RWPE2 (cell line): Measurements from ENCODE around the gene GLS.
"Not testable (repeated sequence)": the region's sequence is repeated elsewhere in the genome, so short reads cannot be mapped to it uniquely, and the experiment has no call there.

Experiments
- ATAC-seq: fragments of 200-7000 bp; cut with Tn5 transposase; 3 replicates; pipeline ENCODE4 v1.9.1; 2021; ENCODE audit warnings: low read depth
- DNase-seq: peaks from one replicate; pipeline ENCODE4 v3.0.0-alpha.2; 2020; ENCODE audit warnings: low spot score
- H3K27ac ChIP-seq: fragments of 450-650 bp; 2 replicates; pipeline ENCODE4 v1.5.1; 2017; ENCODE audit warnings: mild to moderate bottlenecking; ENCODE audit not compliant: poor library complexity, severe bottlenecking
- H3K27me3 ChIP-seq: fragments of 250-450 bp; sonication (Bioruptor Pico); 2 replicates; pipeline ENCODE4 v1.5.1; 2021; ENCODE audit warnings: mild to moderate bottlenecking, moderate library complexity; ENCODE audit not compliant: insufficient read depth, poor library complexity, severe bottlenecking
- H3K36me3 ChIP-seq: fragments of 250-450 bp; sonication (Bioruptor Pico); 2 replicates; pipeline ENCODE4 v1.5.1; 2020; ENCODE audit warnings: low read depth, mild to moderate bottlenecking, moderate library complexity
- H3K4me1 ChIP-seq: fragments of 250-450 bp; sonication (Bioruptor Pico); 2 replicates; pipeline ENCODE4 v1.5.1; 2021; ENCODE audit warnings: mild to moderate bottlenecking, moderate library complexity; ENCODE audit not compliant: insufficient read depth, poor library complexity, severe bottlenecking
- H3K4me3 ChIP-seq: fragments of 250-450 bp; sonication (Bioruptor Pico); 2 replicates; pipeline ENCODE4 v1.5.1; 2021; ENCODE audit warnings: mild to moderate bottlenecking, moderate library complexity; ENCODE audit not compliant: severe bottlenecking
- H3K9me3 ChIP-seq: fragments of 250-450 bp; sonication (Bioruptor Pico); 2 replicates; pipeline ENCODE4 v1.5.1; 2021; ENCODE audit warnings: mild to moderate bottlenecking, moderate library complexity; ENCODE audit not compliant: severe bottlenecking
- CTCF ChIP-seq: fragments of 450-650 bp; IDR thresholded peaks from one replicate; pipeline ENCODE4 v1.5.1; 2017; ENCODE audit warnings: mild to moderate bottlenecking, moderate library complexity; ENCODE audit not compliant: poor library complexity, severe bottlenecking

The GLS gene

DNA sequence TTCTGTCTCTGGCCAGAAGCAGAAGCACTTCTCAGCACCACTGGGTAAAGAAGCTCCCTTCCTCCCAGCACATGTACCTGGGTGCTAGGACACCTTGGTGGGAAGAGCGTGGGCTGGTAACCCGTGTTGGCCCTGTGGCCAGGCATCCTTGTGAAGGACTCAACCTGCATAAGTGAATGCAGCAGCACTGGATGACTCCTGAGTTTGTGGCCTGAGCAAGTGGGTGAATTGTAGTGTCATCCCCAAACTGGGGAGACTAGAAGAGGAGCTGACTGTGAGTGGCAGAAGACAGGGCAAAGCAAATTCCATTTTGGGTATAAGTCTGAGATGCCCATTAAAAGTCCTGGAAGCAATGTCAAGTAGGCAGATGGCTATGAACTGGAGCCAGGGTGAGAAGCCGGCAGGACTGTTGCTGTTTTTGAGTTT lies 70.0 kb downstream of the GLS start:
- no peak for TF ChIP-seq CTCF
- DNase-seq: no peak
- Histone ChIP-seq H3K27ac (no peak overlapping the region), H3K36me3 (no peaks in the 10 kb centered on the region), H3K9me3 (no peaks in the 10 kb centered on the region), H3K4me3 (no peak overlapping the region), H3K4me1 (peaks cover 17% of the 10 kb centered on the region), H3K27me3 (no peaks in the 10 kb centered on the region)
- no peak for ATAC-seq

DNA sequence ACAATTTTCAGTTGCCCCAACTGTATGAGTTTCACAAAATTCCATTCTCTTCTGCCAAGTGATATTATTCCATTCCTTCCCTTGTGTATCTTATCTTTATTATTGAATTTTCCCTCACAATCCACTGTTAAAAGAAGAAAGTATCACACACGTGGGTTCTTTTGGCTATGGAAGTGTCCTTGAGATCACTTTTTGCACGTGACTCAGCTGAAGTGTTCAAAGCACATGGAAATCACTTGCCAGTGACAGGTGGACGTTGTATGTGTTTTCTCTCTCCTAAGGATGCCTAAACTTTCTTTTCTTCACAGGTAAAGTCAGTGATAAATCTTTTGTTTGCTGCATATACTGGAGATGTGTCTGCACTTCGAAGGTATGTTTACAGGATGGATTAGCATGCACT lies 72.6 kb downstream of the GLS start:
- no peak overlapping the region for H3K4me3 ChIP-seq
- TF ChIP-seq CTCF: no peak
- H3K4me1 ChIP-seq: peaks cover 6% of the 10 kb centered on the region
- DNase-seq: no peak
- no peaks in the 10 kb centered on the region for H3K36me3 ChIP-seq
- no peaks in the 10 kb centered on the region for H3K27me3 ChIP-seq
- no peaks in the 10 kb centered on the region for H3K9me3 ChIP-seq
- no peak for ATAC-seq
- no peak overlapping the region for H3K27ac ChIP-seq

- ATAC-seq: no peak
- peaks cover 21% of the 10 kb centered on the region for H3K36me3 ChIP-seq
- no peak for DNase-seq
- no peak overlapping the region for H3K4me3 ChIP-seq
- H3K27me3 ChIP-seq: no peaks in the 10 kb centered on the region
- H3K4me1 ChIP-seq: no peaks in the 10 kb centered on the region
- no peak for TF ChIP-seq CTCF
- H3K27ac ChIP-seq: no peak overlapping the region
- no peaks in the 10 kb centered on the region for H3K9me3 ChIP-seq
Observed at GRCh38 chr2:190959911-190960788, 79.5 kb downstream of the GLS start.

DNA sequence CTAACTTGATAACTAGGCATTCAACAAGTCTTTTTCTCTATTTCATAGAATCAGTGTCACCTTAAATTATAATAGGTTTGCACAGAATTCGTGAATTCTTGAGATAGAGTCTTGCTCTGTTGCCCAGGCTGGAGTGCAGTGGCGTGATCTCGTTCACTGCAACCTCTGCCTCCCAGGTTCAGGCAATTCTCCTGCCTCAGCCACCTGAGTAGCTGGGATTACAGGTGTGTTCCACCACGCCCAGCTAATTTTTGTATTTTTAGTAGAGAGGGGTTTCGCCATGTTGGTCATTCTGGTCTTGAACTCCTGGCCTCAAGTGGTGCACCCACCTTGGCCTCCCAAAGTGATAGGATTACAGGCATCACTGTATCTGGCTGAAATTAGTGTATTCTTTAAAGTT lies 80.5 kb downstream of the GLS start:
- peaks cover 31% of the 10 kb centered on the region for H3K36me3 ChIP-seq
- H3K4me1 ChIP-seq, ATAC-seq, H3K4me3 ChIP-seq, H3K27me3 ChIP-seq, H3K9me3 ChIP-seq, H3K27ac ChIP-seq, DNase-seq: not testable (repeated sequence)

DNA sequence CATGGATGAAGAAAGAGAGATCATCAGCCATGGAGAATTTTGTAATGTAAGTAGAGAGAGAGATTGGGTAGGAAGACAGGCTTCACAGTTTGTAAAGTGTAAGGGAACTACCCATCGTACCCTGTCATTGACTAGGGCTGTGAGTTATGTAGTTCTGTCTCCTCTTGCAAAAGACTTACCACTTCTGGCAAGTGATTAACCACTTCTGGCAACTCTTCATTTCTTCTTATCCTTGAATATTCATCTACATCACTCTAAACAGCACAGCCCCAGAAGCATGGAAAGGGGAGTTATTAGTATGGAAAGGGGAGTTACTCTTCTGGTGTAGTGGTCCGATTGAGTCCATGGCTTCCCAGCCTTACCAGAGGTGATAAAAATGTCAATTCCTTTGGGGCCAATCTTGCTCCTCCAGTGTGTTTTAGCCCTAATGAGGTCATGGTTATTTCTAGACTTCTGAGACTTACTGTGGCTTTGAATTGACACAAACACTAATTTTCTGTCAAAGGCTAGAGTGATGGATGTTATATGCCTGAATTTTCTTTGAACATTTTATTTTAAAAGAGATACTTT lies 81.4 kb downstream of the GLS start:
- Histone ChIP-seq H3K36me3 (peaks cover 39% of the 10 kb centered on the region), H3K4me3 (no peak overlapping the region), H3K27me3 (no peaks in the 10 kb centered on the region), H3K4me1 (no peaks in the 10 kb centered on the region), H3K27ac (no peak overlapping the region), H3K9me3 (no peaks in the 10 kb centered on the region)
- ATAC-seq (no peak), DNase-seq (no peak)
- TF ChIP-seq CTCF: no peak
